ENCODE results near the gene FGD3. TPM values are rescaled to one million over a fixed set of nuclear protein-coding genes. Genes with fewer than 3 reads are reported as not detected.

The FGD3 gene
- total RNA-seq, 2 experiments from 2014 or later: 104 to 107 TPM

- CTCF ChIA-PET: interaction anchor here (0.6 to 5.2 kb wide), 55 partner anchors 9 to 563 kb away, joined by 3 to 52 read pairs (median 4); no protein-coding TSS in a partner anchor
- H3K9me3 Mint-ChIP-seq (ENCODE audit: insufficient read depth): no peaks in the 10 kb centered on the region
- peaks cover 46% of the 10 kb centered on the region for H3K4me1 Mint-ChIP-seq (ENCODE audit: low read depth)
- H3K27ac Mint-ChIP-seq: peak overlapping the region; percentile 83
- peak; percentile 88 for ATAC-seq
- POLR2A ChIA-PET: interaction anchor here (0.7 to 3.5 kb wide), 6 partner anchors 25 to 128 kb away, joined by 3 to 16 read pairs (median 5); no protein-coding TSS in a partner anchor
- peaks cover 80% of the 10 kb centered on the region for H3K36me3 Mint-ChIP-seq (ENCODE audit: low read depth)
- DNase-seq: peak; percentile 76
- H3K4me3 Mint-ChIP-seq: no peak overlapping the region
- H3K27me3 Mint-ChIP-seq (ENCODE audit: low read depth): no peaks in the 10 kb centered on the region
Observed at GRCh38 chr9:93003552-93004407, 56.5 kb downstream of the FGD3 start.

DNA sequence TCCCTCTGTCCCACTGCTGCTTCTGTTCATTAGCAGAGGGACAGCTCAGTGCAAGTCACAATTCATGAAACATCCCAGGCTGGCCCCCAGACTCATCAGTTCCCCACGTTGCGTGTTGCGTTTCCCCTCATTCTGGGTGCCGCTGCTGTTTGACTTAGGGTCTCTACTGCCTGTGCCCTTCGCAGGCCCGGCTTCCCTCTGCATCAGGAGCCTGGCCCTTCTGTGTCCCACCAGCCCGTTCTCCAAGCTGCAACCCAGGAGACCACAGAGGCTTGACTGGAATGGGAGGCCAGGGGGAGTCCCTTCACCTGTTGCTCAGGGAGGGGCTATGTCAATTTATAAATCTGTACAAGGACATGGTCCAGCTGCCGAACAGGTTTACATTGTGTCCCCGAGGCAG lies 57.2 kb downstream of the FGD3 start:
- DNase-seq (no peak), ATAC-seq (no peak)
- peak overlapping the region; percentile 83 for H3K27ac Mint-ChIP-seq
- no peaks in the 10 kb centered on the region for H3K9me3 Mint-ChIP-seq (ENCODE audit: insufficient read depth)
- H3K27me3 Mint-ChIP-seq (ENCODE audit: low read depth): no peaks in the 10 kb centered on the region
- CTCF ChIA-PET: interaction anchor here (0.6 to 5.2 kb wide), 17 partner anchors 10 to 562 kb away, joined by 3 to 52 read pairs (median 8); no protein-coding TSS in a partner anchor
- H3K36me3 Mint-ChIP-seq (ENCODE audit: low read depth): peaks cover 79% of the 10 kb centered on the region
- POLR2A ChIA-PET: interaction anchor here (1.6 kb wide), 1 partner anchor 60 kb away, joined by 7 read pairs; no protein-coding TSS in a partner anchor
- no peak overlapping the region for H3K4me3 Mint-ChIP-seq
- peaks cover 43% of the 10 kb centered on the region for H3K4me1 Mint-ChIP-seq (ENCODE audit: low read depth)

GRCh38 chr9:93005876-93006275 lies 58.6 kb downstream of the FGD3 start:
- Mint-ChIP-seq H3K36me3 (ENCODE audit: low read depth) (peaks cover 74% of the 10 kb centered on the region), H3K27me3 (ENCODE audit: low read depth) (no peaks in the 10 kb centered on the region), H3K9me3 (ENCODE audit: insufficient read depth) (no peaks in the 10 kb centered on the region), H3K4me1 (ENCODE audit: low read depth) (peaks cover 37% of the 10 kb centered on the region), H3K4me3 (no peak overlapping the region), H3K27ac (no peak overlapping the region)
- CTCF ChIA-PET: interaction anchor here (0.7 to 1.4 kb wide), 5 partner anchors 9 to 53 kb away, joined by 3 to 4 read pairs (median 3); no protein-coding TSS in a partner anchor
- ATAC-seq (no peak), DNase-seq (no peak)
- POLR2A ChIA-PET: interaction anchor here (0.6 kb wide), 1 partner anchor 90 kb away, joined by 3 read pairs; the partner anchor contains the start of gene CARD19

GRCh38 chr9:93007529-93008058 lies 60.3 kb downstream of the FGD3 start:
- no peak overlapping the region for H3K4me3 Mint-ChIP-seq
- ATAC-seq (no peak), DNase-seq (no peak)
- peaks cover 61% of the 10 kb centered on the region for H3K36me3 Mint-ChIP-seq (ENCODE audit: low read depth)
- ChIA-PET POLR2A (no interaction called here), CTCF (no interaction called here)
- no peak overlapping the region for H3K27ac Mint-ChIP-seq
- H3K9me3 Mint-ChIP-seq (ENCODE audit: insufficient read depth): no peaks in the 10 kb centered on the region
- peaks cover 20% of the 10 kb centered on the region for H3K4me1 Mint-ChIP-seq (ENCODE audit: low read depth)
- H3K27me3 Mint-ChIP-seq (ENCODE audit: low read depth): no peaks in the 10 kb centered on the region

GRCh38 chr9:93008457-93008856 lies 61.1 kb downstream of the FGD3 start:
- Mint-ChIP-seq H3K9me3 (ENCODE audit: insufficient read depth) (no peaks in the 10 kb centered on the region), H3K36me3 (ENCODE audit: low read depth) (peaks cover 63% of the 10 kb centered on the region), H3K27me3 (ENCODE audit: low read depth) (no peaks in the 10 kb centered on the region), H3K27ac (no peak overlapping the region), H3K4me3 (no peak overlapping the region), H3K4me1 (ENCODE audit: low read depth) (peaks cover 12% of the 10 kb centered on the region)
- POLR2A ChIA-PET: no interaction called here
- CTCF ChIA-PET: no interaction called here
- DNase-seq: no peak
- no peak for ATAC-seq

- ChIA-PET CTCF (no interaction called here), POLR2A (interaction anchor here (0.9 to 1.5 kb wide), 3 partner anchors 12 to 55 kb away, joined by 4 to 9 read pairs (median 4); no protein-coding TSS in a partner anchor)
- H3K4me1 Mint-ChIP-seq (ENCODE audit: low read depth): peaks cover 1% of the 10 kb centered on the region
- H3K4me3 Mint-ChIP-seq: no peak overlapping the region
- no peaks in the 10 kb centered on the region for H3K27me3 Mint-ChIP-seq (ENCODE audit: low read depth)
- no peak overlapping the region for H3K27ac Mint-ChIP-seq
- DNase-seq (no peak), ATAC-seq (no peak)
- peaks cover 60% of the 10 kb centered on the region for H3K36me3 Mint-ChIP-seq (ENCODE audit: low read depth)
- H3K9me3 Mint-ChIP-seq (ENCODE audit: insufficient read depth): no peaks in the 10 kb centered on the region
Observed at GRCh38 chr9:93009337-93010015, 62.2 kb downstream of the FGD3 start.

- H3K4me1 Mint-ChIP-seq (ENCODE audit: low read depth): no peaks in the 10 kb centered on the region
- DNase-seq (no peak), ATAC-seq (no peak)
- no peak overlapping the region for H3K4me3 Mint-ChIP-seq
- no peaks in the 10 kb centered on the region for H3K9me3 Mint-ChIP-seq (ENCODE audit: insufficient read depth)
- ChIA-PET CTCF (interaction anchor here (1.3 kb wide), 1 partner anchor 54 kb away, joined by 3 read pairs; no protein-coding TSS in a partner anchor), POLR2A (interaction anchor here (0.9 to 1.5 kb wide), 3 partner anchors 11 to 55 kb away, joined by 4 to 9 read pairs (median 4); no protein-coding TSS in a partner anchor)
- peaks cover 62% of the 10 kb centered on the region for H3K36me3 Mint-ChIP-seq (ENCODE audit: low read depth)
- H3K27me3 Mint-ChIP-seq (ENCODE audit: low read depth): no peaks in the 10 kb centered on the region
- H3K27ac Mint-ChIP-seq: peak overlapping the region; percentile 29
Observed at GRCh38 chr9:93010056-93010455, 62.7 kb downstream of the FGD3 start.

GRCh38 chr9:93010704-93011103 lies 63.4 kb downstream of the FGD3 start:
- no peaks in the 10 kb centered on the region for H3K4me1 Mint-ChIP-seq (ENCODE audit: low read depth)
- H3K9me3 Mint-ChIP-seq (ENCODE audit: insufficient read depth): no peaks in the 10 kb centered on the region
- POLR2A ChIA-PET: interaction anchor here (1.5 kb wide), 1 partner anchor 47 kb away, joined by 4 read pairs; no protein-coding TSS in a partner anchor
- H3K36me3 Mint-ChIP-seq (ENCODE audit: low read depth): peaks cover 59% of the 10 kb centered on the region
- H3K27ac Mint-ChIP-seq: peak overlapping the region; percentile 29
- ATAC-seq (no peak), DNase-seq (peak; percentile 12)
- no peak overlapping the region for H3K4me3 Mint-ChIP-seq
- no peaks in the 10 kb centered on the region for H3K27me3 Mint-ChIP-seq (ENCODE audit: low read depth)
- CTCF ChIA-PET: interaction anchor here (1.3 kb wide), 1 partner anchor 54 kb away, joined by 3 read pairs; no protein-coding TSS in a partner anchor

DNA sequence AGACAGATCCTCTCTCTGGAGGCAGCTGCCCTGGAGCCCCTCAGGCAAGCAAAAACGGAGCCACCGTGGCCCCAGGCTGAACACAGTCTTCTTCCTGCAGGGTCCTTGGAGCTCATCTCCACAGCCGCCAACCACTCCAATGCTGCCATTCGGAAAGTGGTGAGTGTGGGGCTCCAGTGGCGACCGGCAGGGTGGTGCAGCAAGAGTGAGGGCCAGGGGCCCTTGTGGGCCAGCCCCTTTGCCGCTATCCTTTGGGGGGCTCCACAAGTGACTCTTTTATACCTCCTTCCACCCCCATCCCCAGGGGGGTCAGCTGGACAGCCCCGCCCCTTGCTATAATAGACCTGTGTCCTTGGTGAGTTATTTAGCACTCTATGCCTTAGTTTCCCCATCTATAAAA lies 63.8 kb downstream of the FGD3 start:
- ChIA-PET CTCF (interaction anchor here (1.3 kb wide), 1 partner anchor 53 kb away, joined by 3 read pairs; no protein-coding TSS in a partner anchor), POLR2A (no interaction called here)
- Mint-ChIP-seq H3K27ac (no peak overlapping the region), H3K36me3 (ENCODE audit: low read depth) (peaks cover 60% of the 10 kb centered on the region), H3K4me3 (no peak overlapping the region), H3K27me3 (ENCODE audit: low read depth) (no peaks in the 10 kb centered on the region), H3K4me1 (ENCODE audit: low read depth) (no peaks in the 10 kb centered on the region), H3K9me3 (ENCODE audit: insufficient read depth) (no peaks in the 10 kb centered on the region)
- ATAC-seq (no peak), DNase-seq (peak; percentile 13)

DNA sequence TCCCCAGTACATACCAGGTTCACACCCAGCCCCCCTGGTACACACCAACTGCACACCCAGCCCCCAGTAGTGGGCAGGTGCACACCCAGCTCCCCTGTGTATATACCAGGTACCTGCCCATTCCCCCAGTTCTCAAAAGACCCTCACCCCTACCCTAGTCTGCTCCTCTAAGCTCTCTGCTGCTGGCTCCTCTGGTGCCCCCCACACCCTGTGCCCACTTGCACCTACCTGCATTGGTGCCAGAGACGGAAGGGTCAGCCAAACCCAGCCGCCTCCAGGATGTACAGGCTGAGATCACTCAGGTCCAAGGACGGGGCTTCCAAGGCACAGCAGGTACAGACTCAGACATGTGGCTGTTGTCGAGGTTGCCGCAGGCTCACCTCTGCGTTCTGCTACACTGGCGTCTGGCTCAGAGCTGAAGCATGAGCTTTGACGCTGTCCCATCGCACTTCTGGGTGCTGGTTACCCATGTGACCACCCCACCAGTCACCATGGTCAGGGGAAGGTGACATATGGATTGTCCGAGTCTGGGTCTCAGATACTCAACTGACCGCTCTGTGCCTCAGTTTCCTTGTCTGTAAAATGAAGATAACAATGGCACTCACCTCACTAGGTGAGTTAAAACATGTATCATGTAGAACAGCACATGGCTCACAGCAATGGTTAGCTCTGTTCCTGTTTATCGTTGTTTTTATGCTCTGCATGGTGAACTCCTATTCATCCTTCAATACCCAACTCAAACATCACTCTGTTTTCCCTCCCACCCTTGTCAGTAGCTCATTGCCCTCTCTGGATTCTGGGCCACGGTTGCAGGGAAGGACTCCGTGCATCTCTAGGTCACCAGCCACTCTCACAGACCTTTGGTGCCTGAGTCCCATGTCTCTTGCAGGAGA lies 65.9 kb downstream of the FGD3 start:
- no peaks in the 10 kb centered on the region for H3K9me3 Mint-ChIP-seq (ENCODE audit: insufficient read depth)
- peaks cover 10% of the 10 kb centered on the region for H3K4me1 Mint-ChIP-seq (ENCODE audit: low read depth)
- no peak for ATAC-seq
- H3K36me3 Mint-ChIP-seq (ENCODE audit: low read depth): peaks cover 60% of the 10 kb centered on the region
- peak; percentile 18 for DNase-seq
- no peak overlapping the region for H3K27ac Mint-ChIP-seq
- CTCF ChIA-PET: interaction anchor here (1.2 to 5.2 kb wide), 3 partner anchors 10 to 56 kb away, joined by 3 to 42 read pairs (median 5); no protein-coding TSS in a partner anchor
- no peak overlapping the region for H3K4me3 Mint-ChIP-seq
- H3K27me3 Mint-ChIP-seq (ENCODE audit: low read depth): no peaks in the 10 kb centered on the region
- POLR2A ChIA-PET: interaction anchor here (0.9 to 1.0 kb wide), 2 partner anchors 11 to 49 kb away, joined by 3 read pairs; no protein-coding TSS in a partner anchor

Measured in activated CD8-positive, alpha-beta T cell treated with anti-CD3 and anti-CD28 coated beads, Interleukin-2, amount 10 ng/mL, durations not matched to agents 7 days and 5 days (primary cell).